BLaER1 treated with 17β-estradiol and CSF1 and Interleukin-3, amounts not matched to agents 10 nM and 100 nM (cell line): ENCODE data around the gene GRK6.

Experiments used
- H3K27ac ChIP-seq, 11 experiments: shearing (Covaris generic); formaldehyde crosslinking; 2 replicates each; pipeline ENCODE4 v1.8.1; 2022
- H3K27me3 ChIP-seq, 11 experiments: shearing (Covaris generic); formaldehyde crosslinking; 2 replicates each; pipeline ENCODE4 v1.8.1; 2022
- H3K36me3 ChIP-seq, 11 experiments: shearing (Covaris generic); formaldehyde crosslinking; 2 replicates each; pipeline ENCODE4 v1.8.1; 2022
- H3K4me1 ChIP-seq, 10 experiments: shearing (Covaris generic); formaldehyde crosslinking; 2 replicates each; pipeline ENCODE4 v1.8.1; 2022
- H3K4me2 ChIP-seq, 11 experiments: shearing (Covaris generic); formaldehyde crosslinking; 2 replicates each; pipeline ENCODE4 v1.8.1; 2022
- H3K4me3 ChIP-seq, 10 experiments: shearing (Covaris generic); formaldehyde crosslinking; 2 replicates each; pipeline ENCODE4 v1.8.1; 2022
- H3K9ac ChIP-seq, 11 experiments: shearing (Covaris generic); formaldehyde crosslinking; 2 replicates each; pipeline ENCODE4 v1.8.1; 2022
- H3K9me3 ChIP-seq, 11 experiments: shearing (Covaris generic); formaldehyde crosslinking; replicated peaks in 1 of 11; 2 replicates each; pipeline ENCODE4 v1.8.1; 2022
- H4K20me1 ChIP-seq, 11 experiments: shearing (Covaris generic); formaldehyde crosslinking; 2 replicates each; pipeline ENCODE4 v1.8.1; 2022
- Cebpa-rat ChIP-seq, 11 experiments: shearing (Covaris generic); IDR thresholded peaks; 2 replicates each; pipeline ENCODE4 v1.8.1; 2022

Gene GRK6

DNA sequence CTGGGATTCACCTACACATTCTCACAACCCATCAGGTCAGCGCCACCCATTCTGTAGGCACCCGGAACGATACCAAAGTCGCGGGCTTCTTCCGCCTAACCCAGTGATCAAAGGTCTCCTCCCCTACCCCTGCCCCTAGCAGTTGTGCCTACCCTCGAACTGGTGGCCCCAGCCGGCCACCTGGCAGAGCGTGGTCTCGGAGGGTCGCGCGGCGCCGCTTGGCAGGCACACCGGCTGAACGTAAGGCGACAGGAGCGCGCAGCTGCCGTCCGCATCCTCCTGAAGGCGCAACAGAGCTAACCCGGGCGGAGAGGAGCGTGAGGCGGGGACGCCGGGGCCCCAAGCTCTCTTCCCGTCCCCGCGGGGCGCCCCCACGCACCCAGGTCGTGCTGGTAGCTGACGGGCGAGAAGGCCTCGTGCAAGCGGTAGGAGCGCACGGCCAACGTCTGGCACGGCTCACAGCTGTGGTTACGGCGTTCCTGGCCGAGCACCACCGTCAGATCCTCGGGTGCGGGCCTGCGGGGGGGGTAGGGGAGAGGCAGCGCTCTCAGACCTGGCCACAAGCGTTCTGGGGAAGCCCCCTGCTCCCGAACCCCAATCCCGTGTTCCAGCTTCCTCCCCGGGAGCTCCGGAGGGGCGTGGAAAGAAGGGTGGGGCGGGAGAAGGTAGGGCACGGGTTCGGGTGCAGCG is 23.2 kb upstream of the GRK6 start:
- peak overlapping the region in 4 of 11 experiments; percentile 9 to 69 (median 60); a peak in 6 of 22 replicates for H3K27ac ChIP-seq
- H3K27me3 ChIP-seq = peaks cover 31 to 41% (median 38%) of the 10 kb centered on the region in 11 experiments
- H3K9ac ChIP-seq = peak overlapping the region; percentile 23 to 82 (median 72); a peak in 21 of 22 replicates
- H4K20me1 ChIP-seq = peaks cover 0 to 22% (median 0%) of the 10 kb centered on the region in 11 experiments; a peak in 2 of 22 replicates
- peak overlapping the region; percentile 57 to 75 (median 66) for H3K4me3 ChIP-seq
- H3K36me3 ChIP-seq = no peaks in the 10 kb centered on the region
- no peaks in the 10 kb centered on the region for H3K9me3 ChIP-seq
- peak overlapping the region; percentile 97 to 100 (median 99) for H3K4me2 ChIP-seq
- TF ChIP-seq Cebpa-rat (IDR thresholded peaks at IDR 0.05) = no peak
- peaks cover 42 to 68% (median 62%) of the 10 kb centered on the region in 10 experiments for H3K4me1 ChIP-seq

DNA sequence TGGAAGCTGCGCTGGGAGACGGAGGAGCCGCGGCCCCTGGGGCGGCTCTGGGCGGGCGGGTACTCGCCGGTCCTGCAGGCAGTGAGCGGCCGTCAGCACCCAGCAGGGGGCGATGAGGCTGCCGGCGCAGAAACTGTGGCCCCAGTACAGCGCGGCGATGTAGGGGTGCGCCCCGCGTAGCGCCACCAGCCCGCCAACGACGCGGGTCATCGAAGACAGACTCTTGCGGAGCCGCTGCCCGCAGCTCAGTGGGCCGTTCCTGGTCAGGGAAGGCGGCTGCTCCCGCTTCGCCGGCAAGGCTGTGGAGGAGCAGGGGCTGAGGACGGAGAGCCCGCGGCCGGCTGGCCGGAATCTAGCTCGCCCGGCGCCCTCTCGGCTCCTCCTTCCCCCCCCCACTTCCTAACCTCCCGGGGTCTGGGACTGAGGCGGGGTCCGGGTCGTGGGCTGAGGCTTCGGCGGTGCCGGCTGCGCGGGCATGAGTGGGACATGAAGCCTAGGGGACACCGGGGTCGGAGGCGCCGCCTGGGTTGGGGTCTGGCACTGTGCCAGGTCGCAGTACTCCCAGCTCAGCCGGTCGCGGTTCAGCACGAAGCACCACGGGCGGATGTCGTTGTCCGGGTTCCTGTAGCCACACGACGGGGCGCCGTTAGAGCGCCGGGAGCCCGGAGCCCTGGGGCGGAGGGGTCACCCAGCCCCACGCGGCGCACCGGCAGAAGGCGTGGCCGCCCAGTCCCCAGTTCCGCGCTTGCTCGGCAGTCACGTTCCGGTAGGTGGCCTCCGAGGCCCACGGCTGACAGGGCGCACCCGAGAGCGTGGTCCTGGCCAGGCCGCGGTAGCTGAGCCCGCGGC is 22.5 kb upstream of the GRK6 start:
- H3K27ac ChIP-seq = peak overlapping the region in 10 of 11 experiments; percentile 20 to 70 (median 60); a peak in 18 of 22 replicates
- H3K9ac ChIP-seq = peak overlapping the region; percentile 47 to 82 (median 72); a peak in 21 of 22 replicates
- H3K4me2 ChIP-seq = peak overlapping the region; percentile 97 to 100 (median 99)
- no peak for TF ChIP-seq Cebpa-rat (IDR thresholded peaks at IDR 0.05)
- no peaks in the 10 kb centered on the region for H3K36me3 ChIP-seq
- H3K27me3 ChIP-seq = peaks cover 31 to 41% (median 38%) of the 10 kb centered on the region in 11 experiments
- H4K20me1 ChIP-seq = peaks cover 0 to 22% (median 0%) of the 10 kb centered on the region in 11 experiments; a peak in 2 of 22 replicates
- peak overlapping the region; percentile 57 to 75 (median 66) for H3K4me3 ChIP-seq
- peaks cover 42 to 68% (median 62%) of the 10 kb centered on the region in 10 experiments for H3K4me1 ChIP-seq
- H3K9me3 ChIP-seq = no peaks in the 10 kb centered on the region

- TF ChIP-seq Cebpa-rat (IDR thresholded peaks at IDR 0.05) = no peak
- Histone ChIP-seq H3K36me3 (no peaks in the 10 kb centered on the region), H4K20me1 (peaks cover 0 to 22% (median 0%) of the 10 kb centered on the region in 11 experiments; a peak in 2 of 22 replicates), H3K27ac (peak overlapping the region in 10 of 11 experiments; percentile 20 to 70 (median 60); a peak in 19 of 22 replicates), H3K4me3 (peak overlapping the region; percentile 57 to 75 (median 66)), H3K9me3 (no peaks in the 10 kb centered on the region), H3K4me1 (peaks cover 42 to 68% (median 62%) of the 10 kb centered on the region in 10 experiments), H3K9ac (peak overlapping the region in 10 of 11 experiments; percentile 55 to 82 (median 73); a peak in 19 of 22 replicates), H3K27me3 (peaks cover 31 to 41% (median 38%) of the 10 kb centered on the region in 11 experiments), H3K4me2 (peak overlapping the region; percentile 97 to 100 (median 99))
Observed at GRCh38 chr5:177404641-177405179, 21.8 kb upstream of the GRK6 start.

GRCh38 chr5:177405312-177405711 is 21.2 kb upstream of the GRK6 start:
- Histone ChIP-seq H3K4me2 (peak overlapping the region; percentile 97 to 100 (median 99)), H3K4me1 (peaks cover 42 to 64% (median 61%) of the 10 kb centered on the region in 10 experiments), H3K4me3 (peak overlapping the region in 2 of 10 experiments; percentile 1 to 69; a peak in 1 of 20 replicates), H4K20me1 (peaks cover 0 to 22% (median 0%) of the 10 kb centered on the region in 11 experiments; a peak in 2 of 22 replicates), H3K9ac (peak overlapping the region in 8 of 11 experiments; percentile 15 to 82 (median 65); a peak in 11 of 22 replicates), H3K27me3 (peaks cover 31 to 38% (median 36%) of the 10 kb centered on the region in 11 experiments), H3K36me3 (no peaks in the 10 kb centered on the region), H3K9me3 (no peaks in the 10 kb centered on the region), H3K27ac (peak overlapping the region in 7 of 11 experiments; percentile 12 to 69 (median 27); a peak in 8 of 22 replicates)
- TF ChIP-seq Cebpa-rat (IDR thresholded peaks at IDR 0.05) = no peak

- no peak for TF ChIP-seq Cebpa-rat (IDR thresholded peaks at IDR 0.05)
- peak overlapping the region in 7 of 11 experiments; percentile 12 to 69 (median 27); a peak in 6 of 22 replicates for H3K27ac ChIP-seq
- peaks cover 41 to 60% (median 57%) of the 10 kb centered on the region in 10 experiments for H3K4me1 ChIP-seq
- H4K20me1 ChIP-seq = peaks cover 0 to 22% (median 0%) of the 10 kb centered on the region in 11 experiments; a peak in 2 of 22 replicates
- H3K9me3 ChIP-seq = no peaks in the 10 kb centered on the region
- peaks cover 28 to 33% (median 31%) of the 10 kb centered on the region in 11 experiments for H3K27me3 ChIP-seq
- H3K36me3 ChIP-seq = no peaks in the 10 kb centered on the region
- peak overlapping the region; percentile 97 to 100 (median 99) for H3K4me2 ChIP-seq
- peak overlapping the region in 8 of 11 experiments; percentile 15 to 82 (median 65); a peak in 11 of 22 replicates for H3K9ac ChIP-seq
- H3K4me3 ChIP-seq = 0 out of 20 replicates have a peak overlapping the region, but pooled peaks of 1 of the 10 experiments have one; percentile 1
Observed at GRCh38 chr5:177405805-177406204, 20.7 kb upstream of the GRK6 start.

DNA sequence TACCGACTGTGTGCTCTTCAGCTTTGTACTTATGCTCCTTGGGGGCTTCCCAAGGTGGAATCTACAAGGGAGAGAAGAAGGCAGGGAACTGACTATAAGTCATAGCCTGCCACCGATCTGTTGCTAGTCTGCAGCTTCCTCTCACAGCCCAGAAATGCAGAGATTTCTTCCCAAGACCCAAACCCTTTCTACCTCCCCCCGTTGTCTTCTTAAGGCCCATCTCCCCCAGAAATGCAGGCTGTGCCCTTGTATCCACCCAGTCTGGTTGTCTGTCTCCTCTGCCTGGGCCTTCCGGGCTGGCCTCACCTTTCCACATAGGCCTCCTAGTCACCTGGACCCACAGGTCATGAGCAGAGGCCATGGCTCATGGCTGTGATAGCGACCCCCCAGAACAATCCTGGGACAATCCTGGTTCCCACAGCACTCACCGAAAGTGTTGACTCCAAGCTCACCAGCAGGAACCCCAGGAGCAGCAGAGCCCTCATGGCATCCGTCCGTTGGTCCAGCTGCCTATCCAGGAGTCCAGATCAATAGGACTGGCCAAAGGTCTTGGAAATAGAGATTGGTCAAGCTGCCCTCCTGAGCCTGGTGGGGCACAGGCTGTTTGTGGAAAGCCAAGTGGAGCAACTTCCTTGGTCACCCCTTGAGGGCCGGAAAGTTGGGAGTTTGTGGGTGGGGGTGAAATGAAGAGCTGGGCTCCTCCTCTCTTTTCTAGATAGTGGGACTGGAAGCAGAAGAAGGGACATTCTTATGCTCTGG is 17.3 kb upstream of the GRK6 start, which contains the start of gene F12:
Gene F12 (minus strand): TSS at position 522 of the 759 bp plus-strand sequence. CDS start 37 bp downstream, at position 485.
- H3K9me3 ChIP-seq = no peaks in the 10 kb centered on the region
- H3K4me2 ChIP-seq = no peak within 1 kb of the TSS
- H3K4me3 ChIP-seq = no peak within 1 kb of the TSS
- no peak for TF ChIP-seq Cebpa-rat (IDR thresholded peaks at IDR 0.05)
- H3K9ac ChIP-seq = no peak within 1 kb of the TSS
- no peaks in the 10 kb centered on the region for H3K36me3 ChIP-seq
- no peaks in the 10 kb centered on the region for H3K27me3 ChIP-seq
- peaks cover 22 to 37% (median 32%) of the 10 kb centered on the region in 10 experiments for H3K4me1 ChIP-seq
- H4K20me1 ChIP-seq = no peaks in the 10 kb centered on the region
- H3K27ac ChIP-seq = no peak within 1 kb of the TSS

DNA sequence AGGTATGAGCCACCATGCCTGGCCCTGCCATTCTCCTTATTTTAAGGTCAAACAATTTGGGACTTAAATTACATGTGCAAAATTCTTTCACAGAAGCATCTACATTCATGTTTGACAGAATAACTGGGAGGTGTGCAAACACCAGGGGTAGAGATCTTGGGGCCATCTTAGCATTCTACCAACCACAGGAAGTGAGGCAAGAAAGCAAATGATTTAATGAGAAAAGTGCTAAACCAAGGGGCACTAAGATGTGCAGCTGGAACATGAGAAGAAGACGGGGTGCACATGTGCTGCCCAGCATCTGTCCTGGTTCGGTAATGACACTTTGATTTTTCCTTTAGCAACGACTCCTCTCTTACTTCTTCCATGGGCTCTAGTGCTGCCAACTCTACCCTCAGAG is 15.9 kb upstream of the GRK6 start:
- no peaks in the 10 kb centered on the region for H3K27me3 ChIP-seq

More for the DNA sequence above, 15.9 kb upstream of the GRK6 start:
- H3K4me3 ChIP-seq = no peak overlapping the region
- H3K4me2 ChIP-seq = no peak overlapping the region; a peak in 2 of 22 replicates
- H3K36me3 ChIP-seq = no peaks in the 10 kb centered on the region
- H4K20me1 ChIP-seq = no peaks in the 10 kb centered on the region
- TF ChIP-seq Cebpa-rat (IDR thresholded peaks at IDR 0.05) = no peak
- H3K9ac ChIP-seq = no peak overlapping the region
- H3K27ac ChIP-seq = no peak overlapping the region
- H3K9me3 ChIP-seq = no peaks in the 10 kb centered on the region
- peaks cover 10 to 23% (median 19%) of the 10 kb centered on the region in 10 experiments for H3K4me1 ChIP-seq
